Vagina (tissue), 2 donors: ENCODE measurements around the gene NBPF1.
"Not testable (repeated sequence)": the region's sequence is repeated elsewhere in the genome, so short reads cannot be mapped to it uniquely, and the experiment has no call there.

Experiments
- POLR2A ChIP-seq, 2 donors: fragments of 450-650 bp; IDR thresholded peaks; one replicate each; pipeline ENCODE4 v1.6.1; 2017; ENCODE audit warnings: antibody characterized with exemption in 2 of 2, mild to moderate bottlenecking in 2 of 2, moderate library complexity in 2 of 2
- POLR2AphosphoS5 ChIP-seq, 2 donors: sonication (generic); formaldehyde crosslinking; IDR thresholded peaks; one replicate each; pipeline ENCODE4 v1.9.0; 2017; ENCODE audit warnings: antibody characterized with exemption in 2 of 2, mild to moderate bottlenecking in 2 of 2, low read depth in 1 of 2; ENCODE audit not compliant: insufficient read depth in 1 of 2
- TF ChIP-seq, protein P1 (sequence below), 3 experiments: fragments of 450-650 bp in 2 of 3; fragments of 200-600 bp in 1 of 3; sonication (generic) in 1 of 3; IDR thresholded peaks; one replicate each; pipeline ENCODE4 v1.5.1; 2017 to 2019; ENCODE audit warnings: antibody characterized with exemption in 3 of 3, mild to moderate bottlenecking in 2 of 3, moderate library complexity in 2 of 3

GRCh38 chr1:16641159-16641975 is 28.0 kb upstream of the NBPF1 start:
- not testable (repeated sequence) for TF ChIP-seq POLR2A (IDR thresholded peaks at IDR 0.05); POLR2AphosphoS5 (IDR thresholded peaks at IDR 0.05; ENCODE audit: insufficient read depth in 1 of 2, low read depth in 1 of 2)
- TF ChIP-seq, protein P1, sequence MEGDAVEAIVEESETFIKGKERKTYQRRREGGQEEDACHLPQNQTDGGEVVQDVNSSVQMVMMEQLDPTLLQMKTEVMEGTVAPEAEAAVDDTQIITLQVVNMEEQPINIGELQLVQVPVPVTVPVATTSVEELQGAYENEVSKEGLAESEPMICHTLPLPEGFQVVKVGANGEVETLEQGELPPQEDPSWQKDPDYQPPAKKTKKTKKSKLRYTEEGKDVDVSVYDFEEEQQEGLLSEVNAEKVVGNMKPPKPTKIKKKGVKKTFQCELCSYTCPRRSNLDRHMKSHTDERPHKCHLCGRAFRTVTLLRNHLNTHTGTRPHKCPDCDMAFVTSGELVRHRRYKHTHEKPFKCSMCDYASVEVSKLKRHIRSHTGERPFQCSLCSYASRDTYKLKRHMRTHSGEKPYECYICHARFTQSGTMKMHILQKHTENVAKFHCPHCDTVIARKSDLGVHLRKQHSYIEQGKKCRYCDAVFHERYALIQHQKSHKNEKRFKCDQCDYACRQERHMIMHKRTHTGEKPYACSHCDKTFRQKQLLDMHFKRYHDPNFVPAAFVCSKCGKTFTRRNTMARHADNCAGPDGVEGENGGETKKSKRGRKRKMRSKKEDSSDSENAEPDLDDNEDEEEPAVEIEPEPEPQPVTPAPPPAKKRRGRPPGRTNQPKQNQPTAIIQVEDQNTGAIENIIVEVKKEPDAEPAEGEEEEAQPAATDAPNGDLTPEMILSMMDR (IDR thresholded peaks at IDR 0.05) = not testable (repeated sequence)
